ENCODE measurements around the gene COX6A2. TPM values are rescaled to one million over a fixed set of nuclear protein-coding genes. Genes with fewer than 3 reads are reported as not detected.
"Not testable (repeated sequence)": the region's sequence is repeated elsewhere in the genome, so short reads cannot be mapped to it uniquely, and the experiment has no call there.

The COX6A2 gene
- polyA plus RNA-seq, 1 donor (not counting 4 experiments of a cell fraction or from before 2014, with no cell fraction given), result not detected

GRCh38 chr16:31440516-31441184, 12.5 kb upstream of the COX6A2 start:
- DNase-seq (ENCODE audit: low read depth, low spot score) (no peak), FAIRE-seq (no peak)
- TF ChIP-seq CTCF (optimal IDR thresholded peaks at IDR 0.05 in 1 of 3, IDR thresholded peaks at IDR 0.05 in 1 of 3, conservative IDR thresholded peaks at IDR 0.05 in 1 of 3; ENCODE audit: extremely low read depth in 1 of 3, insufficient read depth in 2 of 3, low read length in 3 of 3), result no peak
- no peak for TF ChIP-seq EZH2 (IDR thresholded peaks at IDR 0.05; ENCODE audit: low read length)
- Histone ChIP-seq H3K9ac (ENCODE audit: control insufficient read depth, extremely low read depth, insufficient read depth, low read length) (no peak overlapping the region), H4K20me1 (ENCODE audit: control insufficient read depth, extremely low read depth, insufficient read depth, low read length) (no peaks in the 10 kb centered on the region), H3K4me3 (ENCODE audit: control insufficient read depth in 2 of 3, extremely low read depth in 1 of 3, insufficient read depth in 2 of 3, low read depth in 1 of 3, low read length in 3 of 3) (no peak overlapping the region), H3K4me2 (ENCODE audit: control insufficient read depth, extremely low read depth, insufficient read depth, low read depth, low read length) (no peak overlapping the region), H3K4me1 (ENCODE audit: control insufficient read depth, extremely low read depth, insufficient read depth, low read length) (no peaks in the 10 kb centered on the region), H3K36me3 (ENCODE audit: control insufficient read depth in 2 of 2, extremely low read depth in 1 of 2, insufficient read depth in 2 of 2, low read length in 2 of 2) (no peaks in the 10 kb centered on the region), H3K27me3 (ENCODE audit: control insufficient read depth, extremely low read depth, insufficient read depth, low read length) (no peaks in the 10 kb centered on the region), H3K27ac (ENCODE audit: control insufficient read depth, insufficient read depth, low read length) (no peak overlapping the region), H3K9me1 (ENCODE audit: control insufficient read depth, extremely low read depth, insufficient read depth, low read length) (no peaks in the 10 kb centered on the region), H2AFZ (ENCODE audit: control insufficient read depth, low read length) (no peak overlapping the region), H3K79me2 (ENCODE audit: control insufficient read depth, insufficient read depth, low read length) (no peaks in the 10 kb centered on the region), H3K9me3 (ENCODE audit: control insufficient read depth, low read depth, low read length) (no peaks in the 10 kb centered on the region)
- dilution Hi-C loops (cut with MboI; ENCODE audit: extremely low pct_ligation_motif_present, low sequenced_read_pairs), result no loop called here

DNA sequence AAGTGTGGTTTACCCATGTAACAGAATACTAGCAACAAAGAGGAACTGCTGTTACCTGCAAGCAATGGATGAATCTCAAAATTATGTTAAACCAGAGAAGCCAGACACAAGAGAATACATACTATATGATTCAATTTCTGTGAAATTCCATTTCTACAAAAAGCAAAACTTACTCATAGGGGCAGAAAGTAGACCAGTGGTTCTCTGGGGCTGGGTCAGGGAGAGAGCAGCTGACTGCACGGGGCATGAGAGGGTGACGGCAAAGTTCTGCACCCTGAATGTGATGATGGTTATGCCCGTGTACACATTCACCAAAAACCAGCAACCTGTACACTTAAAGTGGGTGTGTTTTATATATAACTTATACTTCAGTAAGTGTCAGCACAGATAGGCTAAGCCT, 11.4 kb upstream of the COX6A2 start:
- Histone ChIP-seq H3K27me3 (ENCODE audit: control insufficient read depth, extremely low read depth, insufficient read depth, low read length) (no peaks in the 10 kb centered on the region), H3K4me3 (ENCODE audit: control insufficient read depth in 2 of 3, extremely low read depth in 1 of 3, insufficient read depth in 2 of 3, low read depth in 1 of 3, low read length in 3 of 3) (no peak overlapping the region), H3K79me2 (ENCODE audit: control insufficient read depth, insufficient read depth, low read length) (no peaks in the 10 kb centered on the region), H3K27ac (ENCODE audit: control insufficient read depth, insufficient read depth, low read length) (no peak overlapping the region), H4K20me1 (ENCODE audit: control insufficient read depth, extremely low read depth, insufficient read depth, low read length) (no peaks in the 10 kb centered on the region), H3K36me3 (ENCODE audit: control insufficient read depth in 2 of 2, extremely low read depth in 1 of 2, insufficient read depth in 2 of 2, low read length in 2 of 2) (no peaks in the 10 kb centered on the region), H3K4me2 (ENCODE audit: control insufficient read depth, extremely low read depth, insufficient read depth, low read depth, low read length) (no peak overlapping the region), H2AFZ (ENCODE audit: control insufficient read depth, low read length) (no peak overlapping the region), H3K4me1 (ENCODE audit: control insufficient read depth, extremely low read depth, insufficient read depth, low read length) (no peaks in the 10 kb centered on the region), H3K9ac (ENCODE audit: control insufficient read depth, extremely low read depth, insufficient read depth, low read length) (no peak overlapping the region), H3K9me3 (ENCODE audit: control insufficient read depth, low read depth, low read length) (no peaks in the 10 kb centered on the region), H3K9me1 (ENCODE audit: control insufficient read depth, extremely low read depth, insufficient read depth, low read length) (no peaks in the 10 kb centered on the region)
- DNase-seq (ENCODE audit: low read depth, low spot score), result no peak
- dilution Hi-C loops (cut with MboI; ENCODE audit: extremely low pct_ligation_motif_present, low sequenced_read_pairs), result no loop called here
- TF ChIP-seq EZH2 (IDR thresholded peaks at IDR 0.05; ENCODE audit: low read length), result no peak
- no peak for TF ChIP-seq CTCF (optimal IDR thresholded peaks at IDR 0.05 in 1 of 3, IDR thresholded peaks at IDR 0.05 in 1 of 3, conservative IDR thresholded peaks at IDR 0.05 in 1 of 3; ENCODE audit: extremely low read depth in 1 of 3, insufficient read depth in 2 of 3, low read length in 3 of 3)
- FAIRE-seq, result no peak

DNA sequence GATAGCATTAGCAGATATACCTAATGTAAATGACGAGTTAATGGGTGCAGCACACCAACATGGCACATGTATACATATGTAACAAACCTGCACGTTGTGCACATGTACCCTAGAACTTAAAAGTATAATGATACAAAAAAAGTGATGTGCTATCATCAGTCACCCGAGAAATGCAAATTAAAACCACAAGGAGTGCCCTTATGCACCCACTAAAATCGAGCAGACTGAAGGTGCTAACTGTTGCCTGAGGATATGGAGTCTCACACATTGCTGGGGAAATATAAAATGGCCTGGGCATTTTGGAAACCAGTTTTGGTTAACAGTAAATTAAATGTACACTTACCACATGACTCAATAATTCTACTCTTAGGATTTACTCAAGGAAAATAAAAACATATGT, 10.9 kb upstream of the COX6A2 start:
- H3K27me3 ChIP-seq (ENCODE audit: control insufficient read depth, extremely low read depth, insufficient read depth, low read length); H3K79me2 ChIP-seq (ENCODE audit: control insufficient read depth, insufficient read depth, low read length); H3K9me3 ChIP-seq (ENCODE audit: control insufficient read depth, low read depth, low read length); H3K27ac ChIP-seq (ENCODE audit: control insufficient read depth, insufficient read depth, low read length); H4K20me1 ChIP-seq (ENCODE audit: control insufficient read depth, extremely low read depth, insufficient read depth, low read length); H2AFZ ChIP-seq (ENCODE audit: control insufficient read depth, low read length); H3K4me1 ChIP-seq (ENCODE audit: control insufficient read depth, extremely low read depth, insufficient read depth, low read length); H3K4me3 ChIP-seq (ENCODE audit: control insufficient read depth in 2 of 3, extremely low read depth in 1 of 3, insufficient read depth in 2 of 3, low read depth in 1 of 3, low read length in 3 of 3); H3K9ac ChIP-seq (ENCODE audit: control insufficient read depth, extremely low read depth, insufficient read depth, low read length); H3K4me2 ChIP-seq (ENCODE audit: control insufficient read depth, extremely low read depth, insufficient read depth, low read depth, low read length); H3K9me1 ChIP-seq (ENCODE audit: control insufficient read depth, extremely low read depth, insufficient read depth, low read length); FAIRE-seq; DNase-seq (ENCODE audit: low read depth, low spot score); H3K36me3 ChIP-seq (ENCODE audit: control insufficient read depth in 2 of 2, extremely low read depth in 1 of 2, insufficient read depth in 2 of 2, low read length in 2 of 2); dilution Hi-C loops (cut with MboI; ENCODE audit: extremely low pct_ligation_motif_present, low sequenced_read_pairs): not testable (repeated sequence)

Measured in keratinocyte (primary cell).